Left ventricle myocardium inferior (tissue), 1 donor: ENCODE results near the gene TAGLN. TPM values are rescaled to one million over a fixed set of nuclear protein-coding genes. Genes with fewer than 3 reads are reported as not detected.

Experiments
- DNase-seq: peaks from one replicate; pipeline ENCODE4 v3.0.0-alpha.2; 2020
- H3K27ac ChIP-seq: fragments of 200-600 bp; replicated peaks from 2 replicates; pipeline ENCODE4 v1.8.0; 2021
- H3K27me3 ChIP-seq: fragments of 200-600 bp; 2 replicates; pipeline ENCODE4 v1.8.0; 2021; ENCODE audit warnings: low read depth
- H3K36me3 ChIP-seq: fragments of 200-600 bp; 2 replicates; pipeline ENCODE4 v1.8.0; 2021
- H3K4me1 ChIP-seq: fragments of 200-600 bp; 2 replicates; pipeline ENCODE4 v1.8.0; 2021
- H3K4me3 ChIP-seq: fragments of 200-600 bp; 2 replicates; pipeline ENCODE4 v1.8.0; 2021; ENCODE audit warnings: mild to moderate bottlenecking, moderate library complexity
- H3K9me3 ChIP-seq: fragments of 200-600 bp; replicated peaks from 2 replicates; pipeline ENCODE4 v1.8.0; 2021
- CTCF ChIP-seq: fragments of 200-600 bp; IDR thresholded peaks from 2 replicates; pipeline ENCODE4 v1.8.0; 2021; ENCODE audit warnings: antibody characterized with exemption, mild to moderate bottlenecking, borderline replicate concordance
- intact Hi-C: fragments of 100-400 bp; cut with micrococcal nuclease; formaldehyde crosslinking; loops from one replicate; pipeline ENCODE4 v1.11.0; 2022
- total RNA-seq: library from RNA; stranded (reverse); fragmentation: NEBNext Ultra II Directional; extraction: Animal tissue kit (Norgen Biotek cat#: 25700); gene quantifications from one replicate; pipeline ENCODE4 v1.2.1, GENCODE V29; 2021
- donor health status: DM: no; HTN: yes; CAD: no; lungs with severe emphysema.

Gene TAGLN
- total RNA-seq, 1 donor from 2014 or later = 113 TPM

GRCh38 chr11:117189191-117189940, 9.8 kb upstream of the TAGLN start:
- DNase-seq = no peak

GRCh38 chr11:117189941-117190544, 9.1 kb upstream of the TAGLN start:
- H3K9me3 ChIP-seq = no peaks in the 10 kb centered on the region
- no peak overlapping the region for H3K27ac ChIP-seq
- TF ChIP-seq CTCF = no peak
- no peaks in the 10 kb centered on the region for H3K4me1 ChIP-seq
- peaks cover 85% of the 10 kb centered on the region for H3K36me3 ChIP-seq
- no peaks in the 10 kb centered on the region for H3K27me3 ChIP-seq
- no peak for DNase-seq
- intact Hi-C loops = no loop called here
- no peak overlapping the region for H3K4me3 ChIP-seq

More at GRCh38 chr11:117189191-117189940, 9.8 kb upstream of the TAGLN start:
- no peaks in the 10 kb centered on the region for H3K9me3 ChIP-seq
- intact Hi-C loops = no loop called here
- H3K4me1 ChIP-seq = no peaks in the 10 kb centered on the region
- H3K4me3 ChIP-seq = no peak overlapping the region
- TF ChIP-seq CTCF = no peak
- H3K27ac ChIP-seq = peak overlapping the region; percentile 23
- H3K27me3 ChIP-seq = no peaks in the 10 kb centered on the region
- H3K36me3 ChIP-seq = peaks cover 88% of the 10 kb centered on the region

GRCh38 chr11:117191680-117192400, 7.3 kb upstream of the TAGLN start:
- no peak for TF ChIP-seq CTCF
- no peak overlapping the region for H3K4me3 ChIP-seq
- H3K27ac ChIP-seq = no peak overlapping the region
- peaks cover 91% of the 10 kb centered on the region for H3K36me3 ChIP-seq
- no peaks in the 10 kb centered on the region for H3K9me3 ChIP-seq
- H3K27me3 ChIP-seq = no peaks in the 10 kb centered on the region
- no peak for DNase-seq
- no peaks in the 10 kb centered on the region for H3K4me1 ChIP-seq
- intact Hi-C loops = no loop called here

GRCh38 chr11:117192401-117192875, 6.7 kb upstream of the TAGLN start:
- Histone ChIP-seq H3K27me3 (no peaks in the 10 kb centered on the region), H3K36me3 (peaks cover 88% of the 10 kb centered on the region), H3K4me3 (no peak overlapping the region), H3K9me3 (no peaks in the 10 kb centered on the region), H3K4me1 (peaks cover under 1% of the 10 kb centered on the region), H3K27ac (no peak overlapping the region)
- DNase-seq = no peak
- no peak for TF ChIP-seq CTCF
- intact Hi-C loops = no loop called here

- H3K4me1 ChIP-seq = peaks cover 10% of the 10 kb centered on the region
- peaks cover 78% of the 10 kb centered on the region for H3K36me3 ChIP-seq
- no peaks in the 10 kb centered on the region for H3K27me3 ChIP-seq
- H3K4me3 ChIP-seq = no peak overlapping the region
- H3K27ac ChIP-seq = no peak overlapping the region
- DNase-seq = peak; percentile 3
- no peak for TF ChIP-seq CTCF
- intact Hi-C loops = no loop called here
- no peaks in the 10 kb centered on the region for H3K9me3 ChIP-seq
Measured at GRCh38 chr11:117193130-117194020, 5.8 kb upstream of the TAGLN start.
